ENCODE measurements around the gene MVP. TPM values are rescaled to one million over a fixed set of nuclear protein-coding genes. Genes with fewer than 3 reads are reported as not detected.

Gene MVP
- total and polyA plus RNA-seq, 8 donors, result 58.8 to 179 (median 94.7) TPM

DNA sequence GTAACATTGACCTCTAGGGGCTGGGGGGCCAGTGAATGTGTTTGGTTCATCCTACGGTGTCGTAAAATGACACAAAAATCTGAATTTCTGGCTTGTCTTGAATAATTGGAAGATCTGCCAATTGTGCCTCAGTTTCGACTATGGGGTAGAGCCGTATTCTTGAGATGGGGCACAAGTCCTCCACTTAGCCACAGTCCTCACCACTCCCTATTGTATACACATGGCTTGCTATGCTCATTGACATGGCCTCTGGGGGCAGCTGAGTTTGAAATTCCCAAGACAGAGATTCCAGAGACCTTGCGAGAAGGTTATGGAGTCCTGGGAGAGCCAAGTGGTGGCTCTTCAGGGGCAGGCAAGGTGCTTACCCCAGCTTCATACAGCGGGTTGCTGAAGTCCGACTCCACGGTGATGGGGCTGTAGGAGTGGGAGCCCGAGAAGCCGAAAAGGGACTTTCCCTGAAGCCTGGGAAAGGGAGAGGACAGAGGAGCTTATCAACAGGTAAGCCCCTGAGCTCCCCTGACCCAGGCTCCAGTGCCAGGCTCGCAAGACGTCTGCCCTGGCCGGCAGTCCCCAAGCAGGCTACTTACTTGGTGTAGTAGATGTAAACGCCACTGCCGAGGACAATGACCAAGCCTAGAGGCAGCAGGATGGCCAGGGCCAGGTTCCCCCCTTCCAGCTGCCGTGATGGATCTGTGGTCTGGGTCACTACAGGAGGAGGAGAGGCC lies 51.7 kb downstream of the MVP start:
- TF ChIP-seq, protein P1, sequence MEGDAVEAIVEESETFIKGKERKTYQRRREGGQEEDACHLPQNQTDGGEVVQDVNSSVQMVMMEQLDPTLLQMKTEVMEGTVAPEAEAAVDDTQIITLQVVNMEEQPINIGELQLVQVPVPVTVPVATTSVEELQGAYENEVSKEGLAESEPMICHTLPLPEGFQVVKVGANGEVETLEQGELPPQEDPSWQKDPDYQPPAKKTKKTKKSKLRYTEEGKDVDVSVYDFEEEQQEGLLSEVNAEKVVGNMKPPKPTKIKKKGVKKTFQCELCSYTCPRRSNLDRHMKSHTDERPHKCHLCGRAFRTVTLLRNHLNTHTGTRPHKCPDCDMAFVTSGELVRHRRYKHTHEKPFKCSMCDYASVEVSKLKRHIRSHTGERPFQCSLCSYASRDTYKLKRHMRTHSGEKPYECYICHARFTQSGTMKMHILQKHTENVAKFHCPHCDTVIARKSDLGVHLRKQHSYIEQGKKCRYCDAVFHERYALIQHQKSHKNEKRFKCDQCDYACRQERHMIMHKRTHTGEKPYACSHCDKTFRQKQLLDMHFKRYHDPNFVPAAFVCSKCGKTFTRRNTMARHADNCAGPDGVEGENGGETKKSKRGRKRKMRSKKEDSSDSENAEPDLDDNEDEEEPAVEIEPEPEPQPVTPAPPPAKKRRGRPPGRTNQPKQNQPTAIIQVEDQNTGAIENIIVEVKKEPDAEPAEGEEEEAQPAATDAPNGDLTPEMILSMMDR (IDR thresholded peaks at IDR 0.05), result no peak
- WGBS, 2 donors, result 93 to 95% methylated on average over 15 to 16 of the region's 16 CpGs
- no peak for DNase-seq
- no peak overlapping the region for H3K4me3 ChIP-seq
- intact Hi-C loops (cut with DNase I), result no loop called here
- H3K27ac ChIP-seq, result no peak overlapping the region
- no peaks in the 10 kb centered on the region for H3K9me3 ChIP-seq
- no peaks in the 10 kb centered on the region for H3K4me1 ChIP-seq
- no peaks in the 10 kb centered on the region for H3K36me3 ChIP-seq
- ATAC-seq, result no peak
- H3K27me3 ChIP-seq, result no peaks in the 10 kb centered on the region
- no peak for FAIRE-seq

DNA sequence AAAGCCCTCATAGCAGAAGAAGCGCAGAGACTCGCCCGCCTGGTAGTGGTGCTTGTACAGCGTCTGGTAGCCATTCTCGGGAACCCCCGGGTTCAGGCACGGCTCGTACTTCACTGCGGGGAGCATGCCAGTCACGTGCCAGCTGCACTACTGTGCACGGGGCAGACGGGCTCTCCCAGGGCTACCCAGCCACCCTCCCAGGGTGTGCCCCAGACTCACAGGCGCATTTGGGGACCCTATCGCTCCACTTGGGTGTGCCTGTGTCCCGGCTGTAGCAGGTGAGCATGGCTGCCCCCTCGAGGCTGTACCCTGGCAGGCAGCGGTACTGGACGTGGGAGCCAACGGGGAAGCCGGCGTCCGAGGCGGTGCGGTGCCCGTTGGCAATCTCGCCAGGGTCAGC lies 53.1 kb downstream of the MVP start:
- no peak overlapping the region for H3K27ac ChIP-seq
- no peak for FAIRE-seq
- H3K4me3 ChIP-seq, result no peak overlapping the region
- 90 to 94% methylated on average over 26 of the region's 26 CpGs for WGBS, 2 donors
- no peaks in the 10 kb centered on the region for H3K27me3 ChIP-seq
- ATAC-seq, result no peak
- no peaks in the 10 kb centered on the region for H3K9me3 ChIP-seq
- no peaks in the 10 kb centered on the region for H3K4me1 ChIP-seq
- TF ChIP-seq, protein P1 (IDR thresholded peaks at IDR 0.05), result no peak
- intact Hi-C loops (cut with DNase I), result no loop called here
- H3K36me3 ChIP-seq, result no peaks in the 10 kb centered on the region
- no peak for DNase-seq

DNA sequence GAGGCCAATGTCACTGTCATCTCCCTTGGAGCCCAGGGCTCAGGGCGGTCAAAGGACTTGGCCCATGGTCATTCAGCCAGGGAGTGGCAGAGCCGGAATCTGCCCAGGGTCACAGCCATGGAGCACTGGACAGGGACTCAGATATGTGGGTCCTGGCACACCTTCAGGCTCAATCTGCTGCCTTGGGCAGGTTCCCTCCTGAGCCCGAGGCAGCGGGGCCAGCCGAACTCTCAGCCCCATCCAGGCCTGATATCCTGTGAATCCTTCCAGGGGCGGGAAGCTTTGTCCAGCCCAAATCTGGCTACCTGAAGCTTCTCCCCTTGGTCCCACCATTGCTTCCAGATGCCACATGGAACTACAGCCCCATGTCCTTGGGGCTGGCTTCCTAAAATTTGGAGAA lies 54.9 kb downstream of the MVP start:
- 92 to 95% methylated on average over 6 of the region's 6 CpGs for WGBS, 2 donors
- no peak overlapping the region for H3K27ac ChIP-seq
- no peak for ATAC-seq

DNA sequence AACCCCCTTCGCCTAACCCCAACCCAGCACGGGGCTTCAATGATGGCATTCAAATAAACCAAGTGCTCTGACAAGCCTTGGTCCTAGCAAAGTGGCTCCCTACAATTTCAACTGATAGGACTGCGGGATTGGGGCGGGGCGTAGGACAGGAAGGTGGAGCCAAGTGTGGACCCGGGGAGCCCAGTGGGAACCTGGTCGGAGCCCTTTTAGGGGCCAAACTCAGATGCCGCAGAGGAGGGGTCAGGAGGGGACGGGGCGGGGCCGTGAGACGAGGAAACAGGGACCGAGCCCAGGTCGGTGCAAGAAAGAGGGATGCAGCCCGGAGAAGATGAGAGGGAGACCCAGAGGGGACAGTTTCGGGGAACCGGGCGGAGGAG lies 55.9 kb downstream of the MVP start:
- WGBS, 2 donors, result 70 to 72% methylated on average over 18 of the region's 18 CpGs
- FAIRE-seq, result no peak
- H3K9me3 ChIP-seq, result no peaks in the 10 kb centered on the region
- intact Hi-C loops (cut with DNase I), result no loop called here
- no peak overlapping the region for H3K4me3 ChIP-seq
- no peak for DNase-seq
- no peak for ATAC-seq
- no peaks in the 10 kb centered on the region for H3K4me1 ChIP-seq
- no peak overlapping the region for H3K27ac ChIP-seq
- no peaks in the 10 kb centered on the region for H3K27me3 ChIP-seq
- TF ChIP-seq, protein P1 (IDR thresholded peaks at IDR 0.05), result no peak
- H3K36me3 ChIP-seq, result no peaks in the 10 kb centered on the region

More for the DNA sequence above, 54.9 kb downstream of the MVP start:
- DNase-seq (no peak), FAIRE-seq (no peak)
- no peaks in the 10 kb centered on the region for H3K36me3 ChIP-seq
- H3K27me3 ChIP-seq, result no peaks in the 10 kb centered on the region
- intact Hi-C loops (cut with DNase I), result no loop called here
- H3K4me3 ChIP-seq, result no peak overlapping the region
- H3K9me3 ChIP-seq, result no peaks in the 10 kb centered on the region
- H3K4me1 ChIP-seq, result no peaks in the 10 kb centered on the region
- TF ChIP-seq, protein P1 (IDR thresholded peaks at IDR 0.05), result no peak

DNA sequence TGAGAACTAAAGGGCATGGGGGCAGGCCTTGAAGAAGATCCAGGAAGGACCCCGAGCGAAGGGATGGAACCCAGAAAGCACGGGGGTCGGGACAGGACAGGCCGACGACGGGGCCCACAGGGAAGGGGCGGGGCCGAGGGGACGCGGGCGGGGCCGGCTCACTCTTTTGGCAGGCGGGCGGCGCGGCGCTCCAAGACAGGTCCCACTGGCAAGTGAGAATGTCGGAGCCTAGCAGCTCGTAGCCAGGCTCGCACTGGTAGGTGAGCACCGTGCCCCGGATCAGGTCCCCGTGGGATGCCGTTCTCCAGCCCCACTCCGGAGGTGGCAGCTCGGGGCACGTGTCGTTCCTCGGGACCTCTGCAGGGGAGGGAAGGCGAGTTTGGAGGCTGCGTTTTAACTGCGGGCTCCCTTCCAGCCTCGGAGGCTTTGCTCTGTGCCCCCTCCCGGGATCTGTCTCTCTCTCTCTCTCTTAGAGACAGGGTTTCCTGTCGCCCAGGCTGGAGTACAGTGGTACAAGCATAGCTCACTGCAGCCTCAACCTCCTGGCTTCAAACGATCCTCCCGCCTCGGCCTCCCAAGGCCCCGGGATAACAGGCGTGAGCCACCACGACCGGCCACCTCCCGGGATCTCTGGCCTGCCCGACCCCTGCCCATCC lies 56.5 kb downstream of the MVP start:
- WGBS, 2 donors, result 43 to 50% methylated on average over 43 to 45 of the region's 45 CpGs
- Histone ChIP-seq H3K4me3 (no peak overlapping the region), H3K4me1 (no peaks in the 10 kb centered on the region), H3K9me3 (no peaks in the 10 kb centered on the region), H3K27me3 (no peaks in the 10 kb centered on the region), H3K27ac (no peak overlapping the region), H3K36me3 (no peaks in the 10 kb centered on the region)
- no peak for FAIRE-seq
- intact Hi-C loops (cut with DNase I), result no loop called here
- peak in 1 of 6 donors; percentile 25 for DNase-seq
- TF ChIP-seq, protein P1 (IDR thresholded peaks at IDR 0.05), result no peak
- ATAC-seq, result peak in 1 of 4 donors; percentile 25
